NB4 (cell line): ENCODE measurements around the gene PROZ.

Source experiments
- MYC ChIP-seq: IDR thresholded peaks from 2 replicates; pipeline ENCODE4 v1.6.1; 2011; ENCODE audit warnings: low read depth, low read length
- POLR2A ChIP-seq: IDR thresholded peaks from 2 replicates; pipeline ENCODE4 v1.6.1; 2011; ENCODE audit warnings: mild to moderate bottlenecking; ENCODE audit not compliant: insufficient read length; ENCODE audit errors: extremely low read depth
- TF ChIP-seq, protein P1 (sequence below): IDR thresholded peaks from one replicate; pipeline ENCODE4 v1.5.1; 2012; ENCODE audit warnings: low read depth, low read length
- TF ChIP-seq, protein P2 (sequence below): IDR thresholded peaks from 2 replicates; pipeline ENCODE4 v1.6.1; 2011; ENCODE audit warnings: low read depth, low read length

DNA sequence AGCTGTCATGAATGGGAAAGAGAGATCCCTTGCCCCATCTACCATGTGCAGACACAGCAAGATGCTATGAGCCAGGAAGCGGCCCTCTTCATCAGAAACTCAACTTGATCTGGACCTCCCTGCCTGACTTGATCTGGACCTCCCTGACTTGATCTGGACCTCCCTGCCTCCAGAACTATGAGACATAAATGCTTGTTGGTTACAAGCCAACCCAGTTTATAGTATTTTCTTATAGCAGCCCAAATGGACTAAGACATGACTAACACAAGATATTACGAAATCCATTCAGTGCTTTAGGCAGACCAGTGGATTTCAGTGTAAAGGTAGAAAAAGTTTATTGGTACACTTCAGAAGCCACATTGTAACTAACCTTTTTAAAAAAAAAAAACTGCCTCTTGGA is 34.5 kb downstream of the PROZ start:
- TF ChIP-seq, protein P1, sequence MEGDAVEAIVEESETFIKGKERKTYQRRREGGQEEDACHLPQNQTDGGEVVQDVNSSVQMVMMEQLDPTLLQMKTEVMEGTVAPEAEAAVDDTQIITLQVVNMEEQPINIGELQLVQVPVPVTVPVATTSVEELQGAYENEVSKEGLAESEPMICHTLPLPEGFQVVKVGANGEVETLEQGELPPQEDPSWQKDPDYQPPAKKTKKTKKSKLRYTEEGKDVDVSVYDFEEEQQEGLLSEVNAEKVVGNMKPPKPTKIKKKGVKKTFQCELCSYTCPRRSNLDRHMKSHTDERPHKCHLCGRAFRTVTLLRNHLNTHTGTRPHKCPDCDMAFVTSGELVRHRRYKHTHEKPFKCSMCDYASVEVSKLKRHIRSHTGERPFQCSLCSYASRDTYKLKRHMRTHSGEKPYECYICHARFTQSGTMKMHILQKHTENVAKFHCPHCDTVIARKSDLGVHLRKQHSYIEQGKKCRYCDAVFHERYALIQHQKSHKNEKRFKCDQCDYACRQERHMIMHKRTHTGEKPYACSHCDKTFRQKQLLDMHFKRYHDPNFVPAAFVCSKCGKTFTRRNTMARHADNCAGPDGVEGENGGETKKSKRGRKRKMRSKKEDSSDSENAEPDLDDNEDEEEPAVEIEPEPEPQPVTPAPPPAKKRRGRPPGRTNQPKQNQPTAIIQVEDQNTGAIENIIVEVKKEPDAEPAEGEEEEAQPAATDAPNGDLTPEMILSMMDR = no peak
- TF ChIP-seq, protein P2, sequence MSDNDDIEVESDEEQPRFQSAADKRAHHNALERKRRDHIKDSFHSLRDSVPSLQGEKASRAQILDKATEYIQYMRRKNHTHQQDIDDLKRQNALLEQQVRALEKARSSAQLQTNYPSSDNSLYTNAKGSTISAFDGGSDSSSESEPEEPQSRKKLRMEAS = no peak
- no peak for TF ChIP-seq POLR2A
- TF ChIP-seq MYC = no peak
